OCI-LY7 (cell line): ENCODE data around the gene SEC31B. TPM values are rescaled to one million over a fixed set of nuclear protein-coding genes. Genes with fewer than 3 reads are reported as not detected.

ENCODE experiments used
- BruUV-seq: library from RNA; stranded (reverse); fragments of 400-500 nt; replicated peaks from 2 replicates; lab custom pipeline; 2021; lab: Mats Ljungman, UMichigan
- CTCF ChIA-PET: fragments of 300-600 bp; sonication (Branson Sonifier 250); formaldehyde crosslinking; loops from one replicate; lab custom pipeline; 2022; ENCODE audit warnings: antibody characterized with exemption; ENCODE audit not compliant: unreplicated experiment; lab: Charles Lee
- POLR2A ChIA-PET: fragments of 300-600 bp; sonication (Branson Sonifier 250); formaldehyde crosslinking; loops from one replicate; lab custom pipeline; 2022; ENCODE audit warnings: antibody characterized with exemption; lab: Charles Lee
- DNase-seq: peaks from one replicate; pipeline ENCODE4 v3.0.0-alpha.2; 2015; ENCODE audit warnings: low spot score
- H2AFZ ChIP-seq: fragments of 200-600 bp; sonication (generic), shearing (Covaris generic); 2 replicates; pipeline ENCODE4 v1.6.1; 2014; ENCODE audit warnings: mild to moderate bottlenecking, antibody characterized with exemption, low read length, moderate library complexity
- H3K27ac ChIP-seq: fragments of 200-600 bp; sonication (generic); 2 replicates; pipeline ENCODE4 v1.5.1; 2014; ENCODE audit warnings: mixed run types, low read depth, mild to moderate bottlenecking, moderate library complexity, low read length, inconsistent platforms; ENCODE audit not compliant: poor library complexity, severe bottlenecking
- H3K36me3 ChIP-seq: fragments of 200-600 bp; sonication (generic); 2 replicates; pipeline ENCODE4 v1.6.1; 2014; ENCODE audit warnings: mild to moderate bottlenecking, antibody characterized with exemption, low read length, moderate library complexity, mixed read lengths; ENCODE audit not compliant: insufficient read depth
- H3K4me1 ChIP-seq: fragments of 200-600 bp; sonication (generic); 2 replicates; pipeline ENCODE4 v1.5.1; 2014; ENCODE audit warnings: mild to moderate bottlenecking, low read length; ENCODE audit not compliant: insufficient read depth, poor library complexity, severe bottlenecking
- H3K4me2 ChIP-seq: fragments of 200-600 bp; sonication (generic); 2 replicates; pipeline ENCODE4 v1.6.1; 2014; ENCODE audit warnings: mild to moderate bottlenecking, low read length
- H3K4me3 ChIP-seq: fragments of 200-600 bp; sonication (generic); 2 replicates; pipeline ENCODE4 v1.5.1; 2014; ENCODE audit warnings: mild to moderate bottlenecking, low read depth, low read length; ENCODE audit not compliant: poor library complexity, severe bottlenecking
- H3K79me2 ChIP-seq: fragments of 200-600 bp; sonication (generic); 2 replicates; pipeline ENCODE4 v1.6.1; 2016; ENCODE audit warnings: low read depth, mild to moderate bottlenecking, low read length, moderate library complexity, mixed read lengths; ENCODE audit not compliant: insufficient read depth
- H3K9me2 ChIP-seq: fragments of 200-600 bp; sonication (generic); 2 replicates; pipeline ENCODE4 v1.6.1; 2016; ENCODE audit warnings: mild to moderate bottlenecking, low read length, mixed read lengths; ENCODE audit not compliant: insufficient read depth
- H3K9me3 ChIP-seq: fragments of 200-600 bp; sonication (generic); 2 replicates; pipeline ENCODE4 v1.6.1; 2014; ENCODE audit warnings: mild to moderate bottlenecking, mixed run types, low read length, mixed read lengths
- H4K20me1 ChIP-seq: fragments of 200-600 bp; sonication (generic); 2 replicates; pipeline ENCODE4 v1.6.1; 2014; ENCODE audit warnings: mild to moderate bottlenecking, antibody characterized with exemption, low read length, moderate library complexity, mixed read lengths; ENCODE audit not compliant: insufficient read depth
- CTCF ChIP-seq: fragments of 200-600 bp; sonication (generic); conservative IDR thresholded peaks from 2 replicates; pipeline ENCODE4 v1.5.1; 2014; ENCODE audit warnings: mild to moderate bottlenecking, antibody characterized with exemption, low read length, moderate library complexity, mixed read lengths
- EZH2phosphoT487 ChIP-seq: fragments of 200-600 bp; sonication (generic); IDR thresholded peaks from 2 replicates; pipeline ENCODE4 v1.6.1; 2018; ENCODE audit warnings: low read depth, borderline replicate concordance, mild to moderate bottlenecking, mixed run types, antibody characterized with exemption, low read length, moderate library complexity, mixed read lengths
- intact Hi-C: fragments of 100-400 bp; cut with micrococcal nuclease; formaldehyde crosslinking; loops from one replicate; pipeline ENCODE4 v1.10.0; 2022; ENCODE audit not compliant: unreplicated experiment
- total RNA-seq, 2 experiments: library from RNA; depleted of rRNA in 1 of 2; stranded (reverse); fragments of >200 nt in 1 of 2; shearing (Covaris generic) in 1 of 2; gene quantifications; 2 replicates each; pipeline ENCODE4 v1.2.3, GENCODE V29; 2014 to 2022

SEC31B gene
- total RNA-seq, 2 experiments from 2014 or later: 12.5 to 26.0 TPM

DNA sequence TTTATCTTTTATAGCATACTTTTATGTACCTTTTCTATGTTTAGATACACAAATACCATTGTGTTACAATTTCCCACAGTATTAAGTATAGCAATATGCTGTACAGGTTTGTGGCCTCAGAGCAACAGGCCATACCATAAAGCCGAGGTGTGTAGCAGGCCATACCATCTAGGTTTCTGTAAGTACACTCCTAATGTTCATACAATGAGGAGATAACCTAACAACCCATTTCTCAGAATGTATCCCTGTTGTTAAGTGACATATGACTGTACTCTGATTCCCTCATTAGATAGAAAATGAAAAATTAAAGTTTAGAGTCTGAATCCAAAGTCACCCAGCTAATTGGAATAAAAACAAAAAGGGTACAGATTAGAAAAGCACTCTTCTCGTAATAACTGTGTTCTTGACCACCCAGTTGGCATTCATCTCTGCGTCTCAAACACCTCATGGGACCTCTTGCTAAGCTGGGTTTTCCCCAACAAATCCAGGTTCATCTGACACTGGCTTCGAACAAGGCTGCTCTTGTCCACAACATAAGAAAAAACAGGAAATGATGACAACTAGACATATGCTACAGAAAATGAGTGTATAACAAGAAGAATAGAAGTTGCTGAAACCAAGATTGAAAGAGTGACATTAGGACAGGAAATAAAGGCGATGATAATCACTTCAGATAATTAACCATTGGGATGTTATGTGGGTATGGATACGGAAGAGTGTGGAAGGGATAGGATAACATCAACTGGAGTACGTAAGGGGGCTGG is 8.6 kb upstream of the SEC31B start:
- Histone ChIP-seq H3K4me3 (peak overlapping the region; percentile 87), H3K27ac (peak overlapping the region; percentile 55), H3K4me1 (peaks cover 27% of the 10 kb centered on the region), H3K36me3 (peaks cover 48% of the 10 kb centered on the region), H2AFZ (no peak overlapping the region; the same call in 1 of the 2 replicates), H3K9me2 (no peaks in the 10 kb centered on the region), H3K9me3 (peaks cover 5% of the 10 kb centered on the region; the same call in 1 of the 2 replicates), H3K4me2 (peak overlapping the region; percentile 77), H3K79me2 (peaks cover 25% of the 10 kb centered on the region), H4K20me1 (peaks cover 8% of the 10 kb centered on the region; the same call in 1 of the 2 replicates)
- intact Hi-C loops: no loop called here
- POLR2A ChIA-PET: interaction anchor here (0.7 to 1.0 kb wide), 3 partner anchors 8 to 386 kb away, joined by 3 read pairs; partner anchors contain the start of gene HIF1AN
- BruUV-seq: TSS peak; percentile 70
- TF ChIP-seq EZH2phosphoT487 (no peak), CTCF (no peak)
- DNase-seq: no peak
- CTCF ChIA-PET: interaction anchor here (1.3 kb wide), 1 partner anchor 10 kb away, joined by 4 read pairs; no protein-coding TSS in a partner anchor

- TF ChIP-seq EZH2phosphoT487 (no peak), CTCF (peak; percentile 48)
Measured at GRCh38 chr10:100524638-100525037, 5.0 kb upstream of the SEC31B start.

More at GRCh38 chr10:100524638-100525037, 5.0 kb upstream of the SEC31B start:
- intact Hi-C loops: no loop called here
- Histone ChIP-seq H3K9me3 (no peaks in the 10 kb centered on the region), H3K9me2 (no peaks in the 10 kb centered on the region), H3K36me3 (peaks cover 63% of the 10 kb centered on the region), H4K20me1 (peaks cover 8% of the 10 kb centered on the region; the same call in 1 of the 2 replicates), H2AFZ (no peak overlapping the region), H3K4me2 (no peak overlapping the region), H3K4me1 (peaks cover 17% of the 10 kb centered on the region), H3K4me3 (no peak overlapping the region), H3K27ac (no peak overlapping the region), H3K79me2 (peaks cover 25% of the 10 kb centered on the region)
- CTCF ChIA-PET: interaction anchor here (1.3 kb wide), 1 partner anchor 11 kb away, joined by 4 read pairs; the partner anchor contains the start of gene HIF1AN
- DNase-seq: no peak
- POLR2A ChIA-PET: no interaction called here
- no TSS peak for BruUV-seq
